ENCODE results near the gene USH2A.

The USH2A gene

GRCh38 chr1:215983680-215984079 lies 439.6 kb downstream of the USH2A start:
- Mint-ChIP-seq H3K4me3 (no peak overlapping the region), H3K27me3 (no peaks in the 10 kb centered on the region), H3K4me1 (no peaks in the 10 kb centered on the region), H3K9me3 (peaks cover 8 to 15% of the 10 kb centered on the region in 2 donors), H3K27ac (no peak overlapping the region)
- DNase-seq = no peak
- ATAC-seq = no peak

GRCh38 chr1:215971793-215972441 lies 451.3 kb downstream of the USH2A start:
- no peaks in the 10 kb centered on the region for H3K27me3 Mint-ChIP-seq
- H3K9me3 Mint-ChIP-seq = peaks cover 4 to 10% of the 10 kb centered on the region in 2 donors
- no peak overlapping the region for H3K4me3 Mint-ChIP-seq
- no peaks in the 10 kb centered on the region for H3K4me1 Mint-ChIP-seq
- no peak overlapping the region for H3K27ac Mint-ChIP-seq
- DNase-seq (no peak), ATAC-seq (no peak)

DNA sequence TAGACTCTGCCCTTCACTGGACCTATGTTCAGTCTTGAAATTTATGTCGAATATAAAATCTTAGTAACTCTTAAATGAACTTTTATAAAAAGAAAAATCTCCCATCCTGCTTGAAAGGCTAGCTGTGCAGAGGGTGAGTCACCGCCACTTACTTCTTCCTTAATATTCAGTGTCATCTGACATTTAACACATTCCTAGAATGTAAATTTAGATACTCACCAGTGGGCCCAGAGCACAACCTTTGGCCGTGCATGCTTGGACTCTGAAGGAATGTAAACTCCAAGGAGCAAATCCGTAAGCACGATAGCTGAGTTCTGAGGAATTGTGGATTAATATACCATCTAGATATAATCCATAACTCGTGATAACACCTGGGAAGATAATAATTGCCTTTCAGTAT lies 452.8 kb downstream of the USH2A start:
- Mint-ChIP-seq H3K27me3 (no peaks in the 10 kb centered on the region), H3K27ac (no peak overlapping the region), H3K9me3 (peaks cover 4 to 10% of the 10 kb centered on the region in 2 donors), H3K4me1 (no peaks in the 10 kb centered on the region), H3K4me3 (no peak overlapping the region)
- ATAC-seq (no peak), DNase-seq (no peak)

DNA sequence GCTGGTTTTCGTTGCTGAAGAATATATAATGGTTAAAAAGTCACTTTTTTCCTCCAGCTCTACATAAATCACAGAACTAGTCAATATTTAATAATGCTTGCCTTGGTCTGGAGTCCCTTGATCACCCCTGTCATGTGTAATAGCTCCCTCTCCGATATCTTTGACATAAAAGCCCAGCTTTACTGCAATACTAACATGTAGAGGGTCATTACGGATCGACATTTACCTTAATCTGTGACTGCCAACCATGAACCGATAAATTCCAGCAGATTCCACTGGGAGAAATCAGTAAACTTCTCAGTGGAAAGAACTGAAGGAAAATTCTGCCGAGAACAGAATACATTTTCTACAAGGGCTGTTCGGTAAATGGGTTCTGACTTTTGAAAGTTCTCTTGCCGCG lies 459.6 kb downstream of the USH2A start:
- no peak overlapping the region for H3K27ac Mint-ChIP-seq
- no peak for DNase-seq
- ATAC-seq = no peak
- H3K4me3 Mint-ChIP-seq = no peak overlapping the region
- H3K9me3 Mint-ChIP-seq = peaks cover 2 to 9% of the 10 kb centered on the region in 2 donors
- H3K4me1 Mint-ChIP-seq = no peaks in the 10 kb centered on the region
- no peaks in the 10 kb centered on the region for H3K27me3 Mint-ChIP-seq

DNA sequence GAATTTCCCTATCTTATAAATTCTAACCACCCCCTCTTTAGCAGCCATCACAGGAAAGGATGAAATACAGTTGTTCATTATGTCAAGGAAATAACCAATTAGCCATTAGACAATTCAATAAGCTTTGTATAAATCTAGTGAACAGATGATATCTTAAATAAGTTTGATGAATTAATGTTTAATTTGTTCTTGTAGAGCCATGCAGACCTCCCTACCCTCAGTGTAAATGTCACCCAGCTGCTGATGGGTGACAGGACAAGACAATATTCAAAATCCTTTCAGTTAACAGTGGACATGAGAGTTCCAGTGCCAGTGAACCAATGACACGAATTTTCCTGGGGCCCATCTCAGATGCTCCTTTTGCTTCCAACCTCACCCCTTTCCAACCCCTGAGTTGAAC lies 460.2 kb downstream of the USH2A start:
- Mint-ChIP-seq H3K27me3 (no peaks in the 10 kb centered on the region), H3K4me3 (no peak overlapping the region), H3K4me1 (no peaks in the 10 kb centered on the region), H3K9me3 (peaks cover 5 to 13% of the 10 kb centered on the region in 2 donors), H3K27ac (no peak overlapping the region)
- DNase-seq (no peak), ATAC-seq (no peak)

DNA sequence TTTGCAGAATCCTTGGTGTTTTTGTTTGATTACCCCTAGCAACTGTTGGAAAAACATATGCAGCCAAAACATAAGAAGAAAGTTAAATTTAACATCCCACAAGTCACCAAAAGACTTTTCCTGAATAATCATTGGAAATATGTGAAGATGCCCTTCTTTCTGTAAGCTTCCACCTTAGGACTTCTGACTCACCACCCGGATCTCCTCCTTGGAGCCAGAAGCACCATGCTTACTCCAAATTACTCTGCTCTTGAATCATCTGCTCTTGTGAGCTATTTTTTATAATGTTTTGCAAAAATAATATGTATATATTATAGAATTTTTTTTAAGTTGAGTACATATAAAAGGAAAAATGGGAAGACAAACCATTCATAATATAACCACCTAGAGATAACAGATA lies 464.4 kb downstream of the USH2A start:
- DNase-seq (no peak), ATAC-seq (no peak)
- Mint-ChIP-seq H3K27ac (no peak overlapping the region), H3K4me1 (no peaks in the 10 kb centered on the region), H3K9me3 (peaks cover 11 to 13% of the 10 kb centered on the region in 2 donors), H3K4me3 (no peak overlapping the region), H3K27me3 (no peaks in the 10 kb centered on the region)

- H3K27me3 Mint-ChIP-seq = no peaks in the 10 kb centered on the region
- no peaks in the 10 kb centered on the region for H3K4me1 Mint-ChIP-seq
- DNase-seq (no peak), ATAC-seq (no peak)
- H3K9me3 Mint-ChIP-seq = peaks cover 7 to 11% of the 10 kb centered on the region in 2 donors
- no peak overlapping the region for H3K4me3 Mint-ChIP-seq
- no peak overlapping the region for H3K27ac Mint-ChIP-seq
These were observed 465.6 kb downstream of the USH2A start for GRCh38 chr1:215957663-215958062.

- Mint-ChIP-seq H3K4me1 (no peaks in the 10 kb centered on the region), H3K27me3 (no peaks in the 10 kb centered on the region), H3K4me3 (no peak overlapping the region), H3K27ac (no peak overlapping the region), H3K9me3 (no peaks in the 10 kb centered on the region)
- no peak for DNase-seq
- ATAC-seq = no peak
These were observed 490.7 kb downstream of the USH2A start for GRCh38 chr1:215932558-215932957.

DNA sequence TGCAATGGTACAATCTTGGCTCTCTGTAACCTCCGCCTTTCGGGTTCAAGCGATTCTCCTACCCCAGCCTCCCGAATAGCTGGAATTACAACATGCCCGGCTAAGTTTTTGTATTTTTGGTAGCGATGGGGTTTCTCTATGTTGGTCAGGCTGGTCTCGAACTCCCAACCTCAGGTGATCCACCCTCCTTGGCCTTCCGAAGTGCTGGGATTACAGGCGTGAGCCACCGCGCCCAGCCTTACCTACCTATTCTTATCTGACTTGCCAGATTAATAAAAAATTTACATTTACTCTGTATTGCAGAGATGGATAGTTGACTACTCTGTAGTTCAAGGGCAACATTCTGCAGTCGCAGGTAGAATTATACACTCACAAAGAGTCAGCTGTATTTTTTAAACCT lies 496.6 kb downstream of the USH2A start:
- H3K27ac Mint-ChIP-seq = no peak overlapping the region
- DNase-seq (no peak), ATAC-seq (no peak)
- no peaks in the 10 kb centered on the region for H3K27me3 Mint-ChIP-seq
- no peaks in the 10 kb centered on the region for H3K4me1 Mint-ChIP-seq
- H3K4me3 Mint-ChIP-seq = no peak overlapping the region
- H3K9me3 Mint-ChIP-seq = no peaks in the 10 kb centered on the region

- Mint-ChIP-seq H3K27ac (no peak overlapping the region), H3K4me3 (no peak overlapping the region), H3K27me3 (no peaks in the 10 kb centered on the region), H3K4me1 (no peaks in the 10 kb centered on the region), H3K9me3 (no peaks in the 10 kb centered on the region)
- DNase-seq (no peak), ATAC-seq (no peak)
These were observed 500.0 kb downstream of the USH2A start for GRCh38 chr1:215923129-215923824.

DNA sequence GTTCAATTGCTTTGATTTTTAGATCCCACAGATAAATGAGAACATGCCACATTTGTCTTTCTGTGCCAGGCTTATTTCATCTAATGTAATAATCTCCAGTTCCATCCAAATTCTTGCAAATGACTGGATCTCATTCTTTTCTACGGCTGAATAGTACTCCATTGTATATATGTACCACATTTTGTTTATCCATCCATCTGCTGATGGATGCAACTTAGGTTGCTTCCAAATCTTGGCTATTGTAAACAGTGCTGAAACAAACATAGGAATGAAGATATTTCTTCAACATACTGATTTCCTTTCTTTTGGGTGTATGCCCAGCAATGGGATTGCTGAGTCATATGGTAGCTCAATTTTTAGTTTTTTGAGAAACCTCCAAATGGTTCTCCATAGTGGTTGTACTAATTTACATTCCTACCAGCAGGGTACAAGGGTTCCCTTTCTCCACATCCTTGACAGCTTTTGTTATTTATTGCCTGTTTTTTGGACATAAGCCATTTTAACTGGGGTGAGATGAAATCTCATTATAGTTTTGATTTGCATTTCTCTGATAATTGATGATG lies 511.8 kb downstream of the USH2A start:
- DNase-seq (no peak), ATAC-seq (no peak)
- H3K9me3 Mint-ChIP-seq = peaks cover 11 to 24% of the 10 kb centered on the region in 2 donors
- no peak overlapping the region for H3K27ac Mint-ChIP-seq
- no peaks in the 10 kb centered on the region for H3K4me1 Mint-ChIP-seq
- H3K4me3 Mint-ChIP-seq = no peak overlapping the region
- no peaks in the 10 kb centered on the region for H3K27me3 Mint-ChIP-seq

GRCh38 chr1:215905493-215906115 lies 517.6 kb downstream of the USH2A start:
- no peaks in the 10 kb centered on the region for H3K27me3 Mint-ChIP-seq
- no peak overlapping the region for H3K4me3 Mint-ChIP-seq
- ATAC-seq (no peak), DNase-seq (no peak)
- H3K4me1 Mint-ChIP-seq = no peaks in the 10 kb centered on the region
- H3K27ac Mint-ChIP-seq = no peak overlapping the region
- peaks cover 5 to 11% of the 10 kb centered on the region in 2 donors for H3K9me3 Mint-ChIP-seq

- no peak overlapping the region for H3K4me3 Mint-ChIP-seq
- no peak overlapping the region for H3K27ac Mint-ChIP-seq
- no peaks in the 10 kb centered on the region for H3K27me3 Mint-ChIP-seq
- DNase-seq = no peak
- no peaks in the 10 kb centered on the region for H3K4me1 Mint-ChIP-seq
- ATAC-seq = no peak
- peaks cover 5 to 11% of the 10 kb centered on the region in 2 donors for H3K9me3 Mint-ChIP-seq
These were observed 522.6 kb downstream of the USH2A start for GRCh38 chr1:215900684-215901083.

DNA sequence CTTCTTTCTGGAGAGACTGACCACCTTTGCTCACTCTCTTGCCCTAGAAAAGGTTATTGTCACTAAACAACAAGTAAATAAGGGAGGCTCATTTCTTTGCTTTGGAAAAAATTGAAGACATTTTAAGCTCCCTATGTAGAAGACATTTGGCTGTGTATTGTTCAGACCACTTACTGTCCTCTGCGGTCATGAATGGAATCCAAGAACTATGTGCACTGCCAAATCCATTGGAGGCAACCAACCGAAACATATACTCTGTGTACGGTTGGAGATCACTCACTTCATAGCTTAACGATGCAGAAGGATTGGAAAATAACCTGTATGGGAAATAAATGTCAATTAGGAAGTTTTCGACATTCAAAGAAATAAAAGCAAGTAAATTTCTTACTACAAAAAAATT lies 523.3 kb downstream of the USH2A start:
- H3K4me3 Mint-ChIP-seq = no peak overlapping the region
- H3K4me1 Mint-ChIP-seq = no peaks in the 10 kb centered on the region
- H3K27ac Mint-ChIP-seq = no peak overlapping the region
- DNase-seq (no peak), ATAC-seq (no peak)
- H3K27me3 Mint-ChIP-seq = no peaks in the 10 kb centered on the region
- peaks cover 5 to 11% of the 10 kb centered on the region in 2 donors for H3K9me3 Mint-ChIP-seq

- no peak for DNase-seq
- Mint-ChIP-seq H3K4me3 (no peak overlapping the region), H3K27me3 (no peaks in the 10 kb centered on the region), H3K4me1 (no peaks in the 10 kb centered on the region), H3K9me3 (peaks cover 0 to 5% of the 10 kb centered on the region in 2 donors), H3K27ac (no peak overlapping the region)
- ATAC-seq = no peak
These were observed 527.4 kb downstream of the USH2A start for GRCh38 chr1:215895893-215896292.

DNA sequence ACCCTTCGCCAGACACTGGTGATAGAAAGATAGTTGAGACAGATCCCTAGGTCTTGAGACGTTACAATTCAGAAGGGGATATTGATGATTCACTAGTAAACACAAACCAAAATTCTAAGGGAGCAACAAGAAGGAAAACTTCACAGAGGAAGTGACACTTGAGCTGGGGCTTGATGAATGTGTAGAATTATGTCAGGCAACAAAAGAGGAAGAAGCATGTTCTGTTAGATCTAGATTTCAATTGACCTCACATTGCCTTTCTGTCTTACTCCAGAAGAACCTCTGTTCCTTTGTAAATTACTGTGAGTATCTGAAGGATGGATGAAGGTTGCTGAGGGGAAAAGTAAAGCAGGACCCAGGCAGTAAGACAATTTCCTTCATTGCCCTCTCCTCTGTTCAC lies 528.0 kb downstream of the USH2A start:
- Mint-ChIP-seq H3K27ac (no peak overlapping the region), H3K9me3 (peaks cover 0 to 5% of the 10 kb centered on the region in 2 donors), H3K4me1 (no peaks in the 10 kb centered on the region), H3K4me3 (no peak overlapping the region), H3K27me3 (no peaks in the 10 kb centered on the region)
- ATAC-seq = no peak
- no peak for DNase-seq

Measured in stimulated activated naive CD8-positive, alpha-beta T cell treated with anti-CD3 and anti-CD28 coated beads, Interleukin-15, amount 100 ng/mL, for 72 hours (primary cell).